Activated CD8-positive, alpha-beta memory T cell treated with anti-CD3 and anti-CD28 coated beads for 1 hour (primary cell): ENCODE measurements around the gene MID1.

Source experiments
- DNase-seq, 2 donors: peaks; one replicate each; pipeline ENCODE4 v3.0.0-alpha.2; 2020; ENCODE audit warnings: low read depth in 1 of 2; ENCODE audit errors: extremely low read depth in 1 of 2

The MID1 gene

GRCh38 chrX:10577853-10578252 lies 42.5 kb downstream of the MID1 start:
- no peak for DNase-seq

GRCh38 chrX:10576777-10577447 lies 43.5 kb downstream of the MID1 start:
- no peak for DNase-seq

- DNase-seq = no peak
Measured at GRCh38 chrX:10576186-10576585, 44.2 kb downstream of the MID1 start.

- no peak for DNase-seq
Measured at GRCh38 chrX:10574663-10575062, 45.7 kb downstream of the MID1 start.

GRCh38 chrX:10571260-10571659 lies 49.1 kb downstream of the MID1 start:
- DNase-seq = no peak

DNA sequence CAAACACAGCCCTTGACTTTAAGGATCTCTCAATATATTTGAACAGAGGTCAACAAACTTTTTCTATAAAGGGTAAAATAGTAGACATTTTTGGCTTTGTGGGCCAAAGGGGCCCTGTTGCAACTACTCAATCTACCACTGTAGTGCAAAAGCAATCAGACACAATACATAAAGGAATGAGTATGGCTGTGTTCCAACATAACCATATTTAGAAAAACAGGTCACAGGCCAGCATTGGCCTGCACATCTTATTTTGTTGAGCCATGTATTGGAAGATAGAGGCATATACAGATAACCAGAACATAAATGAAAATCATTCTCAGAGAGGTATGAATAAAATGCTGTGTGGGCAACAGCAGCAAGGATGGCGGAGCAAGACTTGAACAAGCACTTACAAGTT lies 49.8 kb downstream of the MID1 start:
- no peak for DNase-seq

GRCh38 chrX:10569946-10570345 lies 50.4 kb downstream of the MID1 start:
- DNase-seq = no peak

GRCh38 chrX:10568428-10568827 lies 52.0 kb downstream of the MID1 start:
- DNase-seq = no peak

GRCh38 chrX:10567136-10567535 lies 53.2 kb downstream of the MID1 start:
- DNase-seq = no peak

- DNase-seq = no peak
Measured at GRCh38 chrX:10566716-10567097, 53.7 kb downstream of the MID1 start.

DNA sequence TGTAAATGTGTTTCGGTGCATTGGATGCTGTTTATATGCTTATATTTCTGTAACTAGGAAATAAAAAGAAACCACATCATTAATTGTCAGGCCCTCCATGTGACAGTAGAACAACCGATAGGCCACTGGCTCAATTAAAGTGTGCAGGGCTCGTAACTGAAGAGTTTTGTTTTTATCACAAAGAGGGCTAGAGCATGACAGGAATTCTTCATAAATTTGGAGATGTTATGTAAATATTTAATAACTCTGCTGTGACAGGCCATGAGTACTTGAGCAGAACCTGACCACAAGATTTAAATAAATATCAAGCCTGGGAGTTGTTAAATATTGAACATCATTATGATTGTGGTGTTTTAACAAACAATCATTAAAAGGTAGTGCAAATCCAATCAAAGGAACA lies 55.9 kb downstream of the MID1 start:
- no peak for DNase-seq

DNA sequence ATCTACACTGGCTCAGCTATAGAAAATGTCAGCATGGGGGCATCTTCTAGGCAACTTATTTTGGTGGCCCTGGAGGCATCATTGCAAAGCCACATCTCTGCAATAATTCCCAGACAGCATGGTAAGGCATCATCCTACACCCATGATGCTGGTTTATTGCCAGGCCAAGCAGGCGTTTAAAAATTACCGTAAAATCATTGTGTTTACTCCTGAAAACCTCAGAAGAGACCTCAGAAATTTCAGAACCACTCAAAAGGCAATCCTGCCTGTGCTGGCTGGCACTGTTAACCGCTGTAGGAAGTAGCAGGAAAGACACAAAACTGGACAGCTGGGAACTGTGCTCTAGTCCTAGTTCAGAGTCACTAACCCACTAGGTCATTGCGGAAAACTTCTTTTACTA lies 63.2 kb downstream of the MID1 start:
- DNase-seq = no peak

DNA sequence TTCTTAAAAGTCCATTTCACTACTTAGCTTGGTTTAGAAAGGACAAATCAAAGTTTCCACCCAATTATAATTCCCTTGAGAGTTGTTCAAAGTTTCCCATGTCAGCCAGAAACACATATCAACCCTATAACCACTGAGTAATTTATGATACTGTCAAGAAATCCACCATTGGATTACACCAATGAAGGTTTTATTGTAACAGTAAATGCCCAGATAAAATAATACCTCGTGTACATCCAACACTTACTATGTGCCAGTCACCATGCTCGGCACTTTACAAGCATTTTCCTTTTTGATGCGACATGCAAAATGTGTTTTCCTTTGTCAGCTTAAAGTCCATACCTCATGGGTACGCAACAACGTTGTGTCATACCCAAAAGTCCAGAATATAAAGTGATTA lies 64.0 kb downstream of the MID1 start:
- DNase-seq = no peak

- DNase-seq = no peak
Measured at GRCh38 chrX:10555846-10556245, 64.5 kb downstream of the MID1 start.

- DNase-seq = no peak
Measured at GRCh38 chrX:10554612-10555270, 65.6 kb downstream of the MID1 start.

DNA sequence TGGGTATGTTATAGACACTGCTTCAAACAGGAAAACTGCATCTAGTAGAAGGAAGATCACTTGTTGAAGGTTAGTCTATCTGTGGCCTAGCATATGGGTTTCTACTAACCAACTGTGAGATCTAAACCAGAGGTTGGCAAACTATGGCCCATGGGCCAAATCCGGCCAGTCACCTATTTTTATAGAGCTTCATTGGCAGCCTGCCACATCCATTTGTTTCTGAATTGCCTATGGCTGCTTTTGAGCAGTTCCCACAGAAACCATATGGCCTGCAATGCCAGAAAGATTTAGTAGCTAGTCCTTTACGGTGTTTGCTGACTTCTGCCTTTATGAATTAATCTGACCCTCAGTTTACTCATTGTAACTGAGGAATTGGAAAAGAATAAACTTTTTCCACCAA lies 71.1 kb downstream of the MID1 start:
- DNase-seq = no peak

- DNase-seq = no peak
Measured at GRCh38 chrX:10548688-10549087, 71.7 kb downstream of the MID1 start.

DNA sequence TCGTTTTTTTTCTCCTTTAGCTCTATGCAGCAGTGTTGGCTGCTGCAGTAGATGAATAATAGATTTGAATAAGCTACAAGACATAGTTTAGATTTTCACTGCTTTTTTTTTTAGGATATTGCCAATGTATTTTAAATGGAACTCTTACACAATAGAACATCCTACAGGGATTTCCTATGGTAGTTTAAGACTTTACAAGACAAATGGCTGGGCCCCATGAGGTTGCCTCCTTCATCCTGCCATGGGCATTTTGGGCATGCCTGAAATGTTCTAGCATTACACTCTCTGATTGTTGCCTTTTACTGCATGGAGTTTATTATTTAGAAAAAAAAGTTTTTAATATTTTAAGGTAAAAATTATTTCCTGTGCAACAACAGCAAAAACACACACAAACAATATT lies 74.5 kb downstream of the MID1 start:
- DNase-seq = no peak

DNA sequence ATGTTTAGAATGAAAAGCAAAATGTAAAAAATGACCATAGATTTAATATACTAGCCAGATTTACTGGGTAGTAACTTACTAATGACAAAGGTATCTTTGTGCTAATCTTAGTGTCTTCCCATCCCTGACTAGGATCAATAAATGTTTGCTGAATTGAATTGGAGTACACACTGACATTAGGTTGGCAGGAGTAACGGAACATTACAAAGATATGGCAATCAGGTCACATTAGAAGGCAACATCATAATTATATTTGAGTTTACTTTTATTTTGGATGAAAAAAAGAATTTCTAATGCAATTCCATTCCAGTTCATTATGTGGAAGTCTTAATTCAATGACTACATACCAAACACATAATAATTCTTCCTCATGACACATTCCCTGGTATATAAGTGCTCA lies 77.8 kb downstream of the MID1 start:
- no peak for DNase-seq

DNA sequence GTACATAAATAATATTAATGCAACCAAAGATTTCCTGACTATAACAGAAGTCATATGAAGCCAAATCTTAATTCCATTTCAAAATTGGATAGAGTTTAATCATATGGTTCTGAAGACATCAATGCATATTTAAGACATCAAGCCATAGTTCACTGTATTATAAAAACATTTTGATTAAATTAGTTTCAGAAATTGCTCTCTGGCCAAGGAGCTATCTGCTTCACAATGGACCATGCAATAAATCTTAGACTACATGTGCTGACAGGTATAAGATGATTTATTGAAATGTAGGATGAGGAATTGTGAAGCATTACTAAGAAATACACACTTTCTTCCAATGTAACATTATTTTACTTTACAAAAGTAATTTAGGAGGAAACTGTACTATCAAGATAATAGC lies 81.6 kb downstream of the MID1 start:
- DNase-seq = no peak

DNA sequence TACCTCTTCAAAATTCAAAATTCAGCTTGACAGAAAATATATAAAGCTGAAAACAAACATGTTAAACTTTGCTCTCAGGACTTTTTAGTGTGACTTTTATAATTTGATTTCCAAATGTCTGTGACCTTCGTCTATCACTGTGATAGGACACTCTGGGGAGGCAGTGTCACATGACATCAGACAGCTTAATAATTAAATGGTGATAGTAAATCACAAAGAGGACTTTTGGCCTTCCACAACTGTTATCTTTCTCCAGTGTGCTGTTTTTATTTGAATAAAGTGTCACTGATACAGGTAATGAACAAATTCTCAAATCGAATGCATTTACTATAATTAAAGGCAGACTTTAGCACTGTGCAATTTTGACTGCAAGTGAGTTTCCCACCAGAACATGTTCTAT lies 83.1 kb downstream of the MID1 start:
- DNase-seq = no peak

GRCh38 chrX:10536744-10537143 lies 83.6 kb downstream of the MID1 start:
- no peak for DNase-seq

- no peak for DNase-seq
Measured at GRCh38 chrX:10534611-10535010, 85.8 kb downstream of the MID1 start.
